ENCODE measurements around the gene TMEM271.

Gene TMEM271

DNA sequence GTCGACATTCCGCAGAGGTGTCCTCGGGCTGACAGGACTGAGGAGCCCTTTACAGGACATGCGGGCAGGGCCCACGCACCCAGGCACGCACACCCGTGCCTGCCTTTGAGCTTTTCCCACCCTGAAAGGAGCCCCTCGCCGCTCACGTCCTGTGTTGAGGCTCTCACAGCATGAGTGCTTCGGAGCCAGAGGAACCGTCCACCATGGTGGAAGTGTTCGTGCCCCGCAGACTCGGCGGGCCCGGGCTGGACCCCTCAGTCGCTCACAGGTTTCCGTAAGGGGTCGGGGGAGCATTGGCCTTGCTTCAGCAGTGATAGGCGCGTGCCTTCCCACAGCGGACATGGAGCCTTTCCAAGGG, 40.2 kb downstream of the TMEM271 start:
- TF ChIP-seq, protein P1, sequence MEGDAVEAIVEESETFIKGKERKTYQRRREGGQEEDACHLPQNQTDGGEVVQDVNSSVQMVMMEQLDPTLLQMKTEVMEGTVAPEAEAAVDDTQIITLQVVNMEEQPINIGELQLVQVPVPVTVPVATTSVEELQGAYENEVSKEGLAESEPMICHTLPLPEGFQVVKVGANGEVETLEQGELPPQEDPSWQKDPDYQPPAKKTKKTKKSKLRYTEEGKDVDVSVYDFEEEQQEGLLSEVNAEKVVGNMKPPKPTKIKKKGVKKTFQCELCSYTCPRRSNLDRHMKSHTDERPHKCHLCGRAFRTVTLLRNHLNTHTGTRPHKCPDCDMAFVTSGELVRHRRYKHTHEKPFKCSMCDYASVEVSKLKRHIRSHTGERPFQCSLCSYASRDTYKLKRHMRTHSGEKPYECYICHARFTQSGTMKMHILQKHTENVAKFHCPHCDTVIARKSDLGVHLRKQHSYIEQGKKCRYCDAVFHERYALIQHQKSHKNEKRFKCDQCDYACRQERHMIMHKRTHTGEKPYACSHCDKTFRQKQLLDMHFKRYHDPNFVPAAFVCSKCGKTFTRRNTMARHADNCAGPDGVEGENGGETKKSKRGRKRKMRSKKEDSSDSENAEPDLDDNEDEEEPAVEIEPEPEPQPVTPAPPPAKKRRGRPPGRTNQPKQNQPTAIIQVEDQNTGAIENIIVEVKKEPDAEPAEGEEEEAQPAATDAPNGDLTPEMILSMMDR (IDR thresholded peaks at IDR 0.05; ENCODE audit: extremely low read depth, missing control alignments), result no peak
- no peak for DNase-seq (ENCODE audit: low spot score)

DNA sequence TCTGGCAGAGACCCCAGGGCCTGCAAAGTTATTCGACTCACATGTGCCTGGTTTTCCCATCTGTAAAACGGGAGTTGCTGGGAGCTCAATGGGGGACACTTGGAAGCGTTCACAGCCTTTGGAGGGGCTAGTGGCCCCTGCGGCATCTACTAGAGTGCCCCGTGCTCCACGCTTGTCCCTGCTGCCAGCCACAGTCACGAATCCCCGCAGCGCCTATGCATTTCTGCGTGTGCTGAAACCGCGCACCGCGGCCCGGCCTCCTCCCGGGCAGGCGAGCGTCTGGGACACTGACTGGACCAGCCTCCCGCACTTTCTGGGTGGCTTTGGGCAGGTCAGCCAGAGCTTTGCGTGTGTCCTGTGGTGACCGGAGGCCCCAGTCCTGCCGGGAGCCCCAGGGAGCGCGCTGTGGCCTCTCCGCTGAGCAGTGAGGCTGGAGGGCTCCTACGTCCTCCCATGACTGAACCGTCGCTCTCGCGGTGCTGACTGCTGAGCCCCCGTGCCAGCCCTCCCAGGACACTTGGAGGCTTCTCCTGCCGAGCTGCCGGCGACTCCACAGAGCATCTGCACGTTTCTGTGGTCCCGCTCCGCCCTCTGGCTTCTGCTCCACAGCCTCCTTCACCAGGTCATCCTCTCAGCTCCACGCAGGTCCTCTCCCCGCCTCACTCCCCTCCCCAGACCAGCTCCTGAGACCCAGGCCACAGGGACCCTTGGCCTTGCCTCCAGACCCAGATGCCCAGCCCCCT, 40.7 kb downstream of the TMEM271 start:
- no peak for DNase-seq (ENCODE audit: low spot score)
- TF ChIP-seq, protein P1 (IDR thresholded peaks at IDR 0.05; ENCODE audit: extremely low read depth, missing control alignments), result no peak

DNA sequence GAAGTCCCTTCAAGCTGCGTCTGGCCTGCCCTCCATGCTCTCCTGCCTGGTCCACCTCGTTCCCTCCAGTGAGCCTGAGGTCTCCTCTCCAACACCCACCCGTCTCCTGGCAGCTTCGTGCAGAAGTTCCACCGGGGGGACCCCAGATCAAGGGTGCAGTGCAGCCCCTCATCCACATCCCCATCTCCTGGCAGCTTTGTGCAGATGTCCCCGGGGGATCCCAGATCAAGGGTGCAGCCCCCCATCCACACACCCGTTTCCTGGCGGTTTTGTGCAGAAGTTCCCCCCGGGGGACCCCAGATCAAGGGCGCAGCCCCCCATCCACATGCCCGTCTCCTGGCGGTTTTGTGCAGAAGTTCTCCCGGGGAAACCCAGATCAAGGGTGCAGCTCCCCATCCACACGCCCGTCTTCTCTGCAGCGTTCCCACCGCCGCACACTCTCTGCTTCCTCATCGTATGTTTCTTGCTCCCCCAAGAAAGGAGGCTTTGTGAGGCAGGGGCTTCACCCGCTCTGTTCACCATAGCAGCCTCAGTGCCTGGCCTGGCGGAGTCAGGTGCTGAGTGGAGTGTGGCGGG, 41.4 kb downstream of the TMEM271 start:
- no peak for DNase-seq (ENCODE audit: low spot score)
- TF ChIP-seq, protein P1 (IDR thresholded peaks at IDR 0.05; ENCODE audit: extremely low read depth, missing control alignments), result no peak

DNA sequence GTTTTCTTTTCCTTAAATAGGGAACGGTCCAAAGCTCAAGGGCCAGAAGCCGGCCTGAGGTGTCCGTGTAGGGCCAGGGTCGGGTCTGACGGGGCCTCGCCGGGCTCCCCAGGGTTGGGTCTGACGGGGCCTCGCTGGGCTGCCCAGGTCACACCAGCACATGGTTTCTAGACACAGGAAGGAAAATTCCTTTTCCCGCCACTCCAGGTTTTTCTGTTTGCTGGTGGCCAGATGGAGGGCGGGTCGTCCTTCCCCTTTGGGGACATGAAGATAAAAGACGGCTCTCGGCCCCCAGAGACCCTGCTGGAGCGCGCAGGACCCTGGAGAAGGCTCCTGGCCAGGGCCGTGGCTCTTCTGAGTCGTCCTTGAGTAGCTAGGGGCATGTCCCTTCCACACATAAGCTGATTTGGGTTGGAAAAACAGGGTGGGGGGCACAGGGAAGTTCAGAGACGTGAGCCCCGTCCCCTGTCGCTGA, 42.0 kb downstream of the TMEM271 start:
- DNase-seq (ENCODE audit: low spot score), result no peak
- TF ChIP-seq, protein P1 (IDR thresholded peaks at IDR 0.05; ENCODE audit: extremely low read depth, missing control alignments), result no peak

DNA sequence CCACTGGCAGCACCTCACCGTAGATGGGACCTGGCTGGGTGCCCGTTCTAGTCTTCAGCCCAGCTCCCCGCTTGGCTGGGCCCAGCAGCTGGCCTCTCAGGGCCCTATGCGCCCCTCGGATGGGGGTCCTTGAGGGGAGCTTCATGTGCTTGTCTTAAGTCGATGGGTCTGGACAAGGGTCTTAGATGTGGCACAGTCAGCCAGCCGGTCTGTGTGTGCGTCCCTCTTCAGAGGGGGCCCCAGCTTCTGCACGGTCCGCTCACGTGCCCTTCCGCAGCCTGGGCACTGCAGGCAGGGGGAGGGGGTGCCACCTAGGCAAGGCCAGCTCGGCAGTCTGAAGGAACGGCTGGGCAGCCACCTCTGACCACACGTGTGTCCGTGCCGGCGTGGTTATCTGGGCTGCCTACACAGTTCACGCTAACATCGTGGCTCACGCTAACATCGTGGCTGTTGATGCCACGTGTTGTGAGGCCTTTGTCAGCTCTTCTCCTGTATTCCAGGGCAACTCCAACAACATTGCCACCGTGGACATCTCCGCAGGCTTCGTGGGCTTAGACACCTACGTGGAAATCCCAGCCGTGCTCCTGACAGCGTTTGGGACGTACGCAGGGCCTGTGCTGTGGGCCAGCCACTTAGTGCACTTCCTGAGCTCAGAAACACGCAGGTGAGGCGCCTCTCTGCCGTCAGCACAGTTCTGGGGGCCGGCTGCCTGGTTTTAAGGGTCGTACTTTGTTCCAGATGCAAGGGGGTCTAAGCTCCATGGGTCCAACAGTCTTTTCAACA, 42.6 kb downstream of the TMEM271 start:
- TF ChIP-seq, protein P1 (IDR thresholded peaks at IDR 0.05; ENCODE audit: extremely low read depth, missing control alignments), result no peak
- DNase-seq (ENCODE audit: low spot score), result no peak

DNA sequence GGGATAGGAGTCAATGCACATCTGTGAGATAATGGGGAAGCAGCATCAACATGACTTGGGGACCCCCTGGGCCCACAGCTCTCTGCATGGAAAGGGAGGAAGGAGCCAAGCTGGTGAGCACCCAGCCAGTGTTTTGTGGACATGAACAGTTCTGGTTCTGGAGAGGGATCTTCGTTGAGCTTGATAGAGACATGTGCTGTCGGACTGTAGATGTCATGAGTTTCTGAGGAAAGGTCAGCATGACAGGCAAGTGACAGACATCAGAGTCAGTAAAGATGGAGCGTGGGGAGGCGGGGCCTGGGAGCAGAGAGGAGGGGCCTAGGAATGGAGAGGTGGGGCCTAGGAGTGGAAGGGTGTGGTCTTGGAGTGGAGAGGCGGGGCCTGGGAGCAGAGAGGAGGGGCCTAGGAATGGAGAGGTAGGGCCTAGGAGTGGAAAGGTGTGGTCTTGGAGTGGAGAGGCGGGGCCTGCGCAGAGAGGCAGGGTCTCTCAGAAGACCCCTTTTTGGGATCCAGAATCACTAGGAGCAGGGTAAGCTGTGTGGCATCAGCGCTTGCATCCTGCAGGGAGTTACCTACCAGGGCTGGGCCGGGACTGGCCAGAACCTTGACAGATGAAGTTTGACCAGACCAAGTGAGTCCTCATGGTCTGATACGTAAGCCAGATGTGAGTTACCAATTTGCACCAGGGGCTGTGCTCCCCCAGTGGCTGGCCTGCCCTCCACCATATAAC, 43.3 kb downstream of the TMEM271 start:
- no peak for DNase-seq (ENCODE audit: low spot score)
- TF ChIP-seq, protein P1 (IDR thresholded peaks at IDR 0.05; ENCODE audit: extremely low read depth, missing control alignments), result no peak

All from GM20000 (cell line).